Measurements from ENCODE around the gene TTYH1. TPM values are rescaled to one million over a fixed set of nuclear protein-coding genes. Genes with fewer than 3 reads are reported as not detected.

Gene TTYH1
- total and polyA plus RNA-seq, 12 donors: 0.61 to 4.0 (median 1.6) TPM; not detected in 4

- peak in 6 of 7 donors; percentile 26 to 68 (median 52) for DNase-seq
- intact Hi-C loops (cut with DNase I): no loop called here
- Histone ChIP-seq H3K27me3 (peaks cover 3% of the 10 kb centered on the region), H3K36me3 (replicated peaks in 1 of 2) (no peaks in the 10 kb centered on the region), H3K9me3 (replicated peaks in 1 of 3) (no peaks in the 10 kb centered on the region), H3K4me1 (replicated peaks in 1 of 2) (peaks cover under 1 to 27% of the 10 kb centered on the region in 2 donors), H3K27ac (peak overlapping the region in 2 of 5 donors; percentile 26 to 65), H3K4me3 (no peak overlapping the region)
- TF ChIP-seq CTCF (IDR thresholded peaks at IDR 0.05) (no peak), POLR2A (IDR thresholded peaks at IDR 0.05) (no peak)
- 25 to 50% (median 37%) methylated on average over 8 of the region's 8 CpGs for WGBS, 4 donors
Observed at GRCh38 chr19:54469496-54469934, 54.3 kb downstream of the TTYH1 start.

- 69 to 76% (median 75%) methylated on average over 10 of the region's 10 CpGs for WGBS, 4 donors
- intact Hi-C loops (cut with DNase I): no loop called here
- Histone ChIP-seq H3K4me3 (no peak overlapping the region), H3K4me1 (replicated peaks in 1 of 2) (peaks cover 0 to 27% of the 10 kb centered on the region in 2 donors), H3K27ac (peak overlapping the region in 2 of 5 donors; percentile 66 to 75), H3K9me3 (replicated peaks in 1 of 3) (no peaks in the 10 kb centered on the region), H3K27me3 (peaks cover 3% of the 10 kb centered on the region), H3K36me3 (replicated peaks in 1 of 2) (no peaks in the 10 kb centered on the region)
- DNase-seq: peak in 2 of 7 donors; percentile 7 to 19
- TF ChIP-seq CTCF (IDR thresholded peaks at IDR 0.05): no peak
- TF ChIP-seq POLR2A (IDR thresholded peaks at IDR 0.05): no peak
Observed at GRCh38 chr19:54470276-54470887, 55.1 kb downstream of the TTYH1 start.

- Histone ChIP-seq H3K27ac (peak overlapping the region in 4 of 5 donors; percentile 4 to 75 (median 40)), H3K36me3 (replicated peaks in 1 of 2) (no peaks in the 10 kb centered on the region), H3K27me3 (peaks cover 3% of the 10 kb centered on the region), H3K4me3 (peak overlapping the region in 2 of 4 donors; percentile 13 to 56), H3K4me1 (replicated peaks in 1 of 2) (peaks cover 0 to 27% of the 10 kb centered on the region in 2 donors), H3K9me3 (replicated peaks in 1 of 3) (no peaks in the 10 kb centered on the region)
- peak in 3 of 7 donors; percentile 24 to 34 (median 29) for DNase-seq
- TF ChIP-seq POLR2A (IDR thresholded peaks at IDR 0.05) (no peak), CTCF (IDR thresholded peaks at IDR 0.05) (no peak)
- intact Hi-C loops (cut with DNase I): no loop called here
- 4 to 22% (median 5%) methylated on average over 1 to 60 of the region's 60 CpGs for WGBS, 4 donors
Observed at GRCh38 chr19:54470991-54471782, 55.9 kb downstream of the TTYH1 start.

Data from adrenal gland (tissue), 12 donors.